Ovary (tissue), 9 donors: ENCODE measurements around the gene IRF9. TPM values are rescaled to one million over a fixed set of nuclear protein-coding genes. Genes with fewer than 3 reads are reported as not detected.

Experiments used
- DNase-seq, 5 donors: peaks; one replicate each; pipeline ENCODE4 v3.0.0-alpha.2; 2019 to 2020
- H3K27ac ChIP-seq, 2 donors: fragments of 200-600 bp; one replicate each; pipeline versions ENCODE4 v1.5.1 to v1.8.0; 2019 to 2022
- H3K27me3 ChIP-seq: fragments of 200-600 bp; one replicate; pipeline ENCODE4 v1.8.0; 2022
- H3K36me3 ChIP-seq: fragments of 200-600 bp; sonication (generic); one replicate; pipeline ENCODE4 v1.5.1; 2019
- H3K4me1 ChIP-seq: one replicate; pipeline ENCODE4 v1.8.1; 2013; ENCODE audit warnings: mild to moderate bottlenecking, moderate library complexity; ENCODE audit not compliant: insufficient read depth
- H3K4me3 ChIP-seq: fragments of 200-600 bp; sonication (generic); one replicate; pipeline ENCODE4 v1.5.1; 2017
- H3K9me3 ChIP-seq, 2 donors: fragments of 200-600 bp in 1 of 2; sonication (generic) in 1 of 2; one replicate each; pipeline versions ENCODE4 v1.5.1 to v1.8.1; 2013 to 2019; ENCODE audit warnings: mild to moderate bottlenecking in 1 of 2, moderate library complexity in 1 of 2
- EP300 ChIP-seq: sonication (generic); formaldehyde crosslinking; IDR thresholded peaks from one replicate; pipeline ENCODE4 v1.6.1; 2017; ENCODE audit warnings: antibody characterized with exemption
- POLR2A ChIP-seq: fragments of 450-650 bp; IDR thresholded peaks from one replicate; pipeline ENCODE4 v1.6.1; 2017; ENCODE audit warnings: antibody characterized with exemption, mild to moderate bottlenecking, moderate library complexity
- WGBS, 3 donors: extraction: QIAGEN DNeasy Blood & Tissue Kit in 1 of 3; methylation state at CpG; one replicate each; pipeline versions ENCODE4 v1.1.5 to v1.1.7; 2013 to 2017; 5-methylcytosine and 5-hydroxymethylcytosine counted together
- intact Hi-C, 4 donors: fragments of 100-400 bp; cut with DNase I; formaldehyde crosslinking; loops; one replicate each; pipeline versions ENCODE4 v1.11.0 to v1.15.1; 2022 to 2023
- polyA plus RNA-seq, 2 donors: library from polyadenylated mRNA; stranded (reverse); fragments of 200-250 nt in 1 of 2; fragments of 350-450 nt in 1 of 2; fragmentation: Illumina TruSeq in 1 of 2; extraction: RNeasy Lipid Tissue Mini Kit (QIAGEN cat#74804) in 1 of 2; gene quantifications; one replicate each; pipeline ENCODE4 v1.2.3, GENCODE V29; 2013 to 2014
- total RNA-seq, 7 donors: library from RNA; depleted of rRNA in 2 of 7; stranded (reverse); fragments of >200 nt in 2 of 7; fragmentation: NEBNext Ultra II Directional in 3 of 7; extraction: Animal tissue kit (Norgen Biotek cat#: 25700) in 3 of 7; gene quantifications; one replicate each; pipeline versions ENCODE4 v1.1.0 to v1.2.4, GENCODE V29; 2016 to 2023
- TF ChIP-seq, protein P1 (sequence below), 3 donors: fragments of 450-650 bp in 2 of 3; fragments of 200-600 bp in 1 of 3; IDR thresholded peaks; one replicate each; pipeline versions ENCODE4 v1.5.1 to v1.8.0; 2016 to 2022; ENCODE audit warnings: antibody characterized with exemption in 3 of 3, mild to moderate bottlenecking in 1 of 3
- donor health status: DM: no; HTN: no; CAD: no; lungs with moderate emphysema.
- donor health status: DM: no; HTN: no; CAD: no.
- donor health status: Bipolar disorder and iron deficiency.
- donor health status: DM: yes; HTN: yes; CAD: no.
- donor health status: DM: no; HTN: no; CAD: no.
- donor health status: DM: yes; HTN: yes; CAD: no.

IRF9 gene
- total and polyA plus RNA-seq, 9 donors = 31.6 to 212 (median 80.4) TPM

DNA sequence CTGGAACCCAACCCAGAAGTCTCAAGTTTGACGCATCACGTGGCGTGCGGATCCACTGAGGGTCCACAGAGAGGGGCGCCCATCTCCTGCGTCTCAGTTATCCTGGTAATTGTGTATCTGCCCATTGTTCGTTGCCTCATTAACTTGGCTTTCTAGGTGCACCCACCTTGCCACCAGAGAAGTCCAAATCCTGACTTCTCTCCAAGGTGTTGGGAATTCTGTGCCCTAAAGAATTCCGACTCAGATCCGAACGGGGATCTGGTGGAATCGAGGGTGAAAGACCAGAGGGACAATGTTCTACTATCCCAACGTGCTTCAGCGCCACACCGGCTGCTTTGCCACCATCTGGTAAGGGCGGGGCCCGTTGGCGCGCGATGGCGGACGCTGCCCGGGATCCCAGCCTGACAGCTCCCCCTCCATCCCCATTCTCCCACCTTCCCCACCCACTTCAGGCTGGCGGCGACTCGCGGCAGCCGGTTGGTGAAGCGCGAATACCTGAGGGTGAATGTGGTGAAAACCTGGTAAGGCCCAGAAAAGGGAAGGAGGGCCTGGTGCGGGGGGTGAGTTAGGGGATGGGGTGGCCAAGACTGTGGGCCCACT lies 11.3 kb downstream of the IRF9 start:
- Histone ChIP-seq H3K27me3 (no peaks in the 10 kb centered on the region), H3K4me1 (peaks cover 8% of the 10 kb centered on the region), H3K36me3 (no peaks in the 10 kb centered on the region), H3K27ac (no peak overlapping the region), H3K9me3 (no peaks in the 10 kb centered on the region), H3K4me3 (peak overlapping the region; percentile 17)
- intact Hi-C loops = no loop called here
- TF ChIP-seq POLR2A = no peak
- TF ChIP-seq EP300 = no peak
- TF ChIP-seq, protein P1, sequence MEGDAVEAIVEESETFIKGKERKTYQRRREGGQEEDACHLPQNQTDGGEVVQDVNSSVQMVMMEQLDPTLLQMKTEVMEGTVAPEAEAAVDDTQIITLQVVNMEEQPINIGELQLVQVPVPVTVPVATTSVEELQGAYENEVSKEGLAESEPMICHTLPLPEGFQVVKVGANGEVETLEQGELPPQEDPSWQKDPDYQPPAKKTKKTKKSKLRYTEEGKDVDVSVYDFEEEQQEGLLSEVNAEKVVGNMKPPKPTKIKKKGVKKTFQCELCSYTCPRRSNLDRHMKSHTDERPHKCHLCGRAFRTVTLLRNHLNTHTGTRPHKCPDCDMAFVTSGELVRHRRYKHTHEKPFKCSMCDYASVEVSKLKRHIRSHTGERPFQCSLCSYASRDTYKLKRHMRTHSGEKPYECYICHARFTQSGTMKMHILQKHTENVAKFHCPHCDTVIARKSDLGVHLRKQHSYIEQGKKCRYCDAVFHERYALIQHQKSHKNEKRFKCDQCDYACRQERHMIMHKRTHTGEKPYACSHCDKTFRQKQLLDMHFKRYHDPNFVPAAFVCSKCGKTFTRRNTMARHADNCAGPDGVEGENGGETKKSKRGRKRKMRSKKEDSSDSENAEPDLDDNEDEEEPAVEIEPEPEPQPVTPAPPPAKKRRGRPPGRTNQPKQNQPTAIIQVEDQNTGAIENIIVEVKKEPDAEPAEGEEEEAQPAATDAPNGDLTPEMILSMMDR (IDR thresholded peaks at IDR 0.05) = no peak
- 21 to 39% (median 24%) methylated on average over 29 to 30 of the region's 30 CpGs for WGBS, 3 donors
- DNase-seq = no peak

DNA sequence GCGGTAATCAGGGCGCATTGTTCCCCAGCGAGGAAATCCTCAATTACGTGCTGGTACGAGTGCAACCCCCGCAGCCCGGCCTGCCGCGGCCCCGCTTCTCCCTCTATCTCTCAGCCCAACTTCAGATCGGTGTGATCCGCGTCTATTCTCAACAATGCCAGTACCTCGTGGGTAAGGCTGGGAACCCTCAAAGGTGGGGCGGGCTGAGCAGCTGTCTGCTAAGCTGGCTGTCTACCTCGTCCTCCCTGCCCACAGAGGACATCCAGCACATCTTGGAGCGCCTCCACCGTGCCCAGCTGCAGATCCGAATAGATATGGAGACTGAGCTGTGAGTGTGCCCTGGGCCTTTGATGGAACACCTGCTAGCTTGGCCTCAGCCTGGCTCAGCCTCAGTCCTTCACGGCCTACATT lies 11.8 kb downstream of the IRF9 start:
- intact Hi-C loops = no loop called here
- Histone ChIP-seq H3K27ac (no peak overlapping the region), H3K9me3 (no peaks in the 10 kb centered on the region), H3K4me3 (no peak overlapping the region), H3K27me3 (no peaks in the 10 kb centered on the region), H3K4me1 (peaks cover 8% of the 10 kb centered on the region), H3K36me3 (no peaks in the 10 kb centered on the region)
- TF ChIP-seq POLR2A (no peak), EP300 (no peak)
- no peak for DNase-seq
- WGBS, 3 donors = 53 to 65% (median 55%) methylated on average over 20 of the region's 20 CpGs

DNA sequence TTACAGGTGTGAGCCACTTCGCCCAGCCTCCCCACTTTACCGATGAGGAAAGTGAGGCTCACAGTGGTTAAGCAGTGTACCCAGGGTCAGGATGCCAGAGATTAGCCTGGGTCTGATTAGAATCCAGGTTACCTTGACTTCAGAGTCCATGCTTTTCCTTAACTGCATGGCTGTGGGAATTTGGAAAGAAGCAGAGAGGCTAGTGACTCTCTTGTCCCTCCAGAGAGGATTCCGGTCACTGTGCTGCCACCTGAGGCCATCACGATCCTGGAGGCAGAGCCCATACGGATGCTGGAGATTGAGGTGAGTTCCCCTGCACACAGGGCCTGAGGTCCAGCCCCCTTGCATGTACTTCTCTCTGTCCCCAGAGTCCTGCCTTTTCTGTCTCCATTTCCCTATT lies 15.5 kb downstream of the IRF9 start:
- H3K4me1 ChIP-seq = peaks cover 5% of the 10 kb centered on the region
- no peaks in the 10 kb centered on the region for H3K27me3 ChIP-seq
- H3K4me3 ChIP-seq = no peak overlapping the region
- H3K9me3 ChIP-seq = no peaks in the 10 kb centered on the region
- no peaks in the 10 kb centered on the region for H3K36me3 ChIP-seq
- DNase-seq = no peak
- TF ChIP-seq, protein P1 (IDR thresholded peaks at IDR 0.05) = no peak
- TF ChIP-seq EP300 = no peak
- no peak for TF ChIP-seq POLR2A
- intact Hi-C loops = no loop called here
- H3K27ac ChIP-seq = no peak overlapping the region
- WGBS, 3 donors = 90 to 95% (median 94%) methylated on average over 5 of the region's 5 CpGs

DNA sequence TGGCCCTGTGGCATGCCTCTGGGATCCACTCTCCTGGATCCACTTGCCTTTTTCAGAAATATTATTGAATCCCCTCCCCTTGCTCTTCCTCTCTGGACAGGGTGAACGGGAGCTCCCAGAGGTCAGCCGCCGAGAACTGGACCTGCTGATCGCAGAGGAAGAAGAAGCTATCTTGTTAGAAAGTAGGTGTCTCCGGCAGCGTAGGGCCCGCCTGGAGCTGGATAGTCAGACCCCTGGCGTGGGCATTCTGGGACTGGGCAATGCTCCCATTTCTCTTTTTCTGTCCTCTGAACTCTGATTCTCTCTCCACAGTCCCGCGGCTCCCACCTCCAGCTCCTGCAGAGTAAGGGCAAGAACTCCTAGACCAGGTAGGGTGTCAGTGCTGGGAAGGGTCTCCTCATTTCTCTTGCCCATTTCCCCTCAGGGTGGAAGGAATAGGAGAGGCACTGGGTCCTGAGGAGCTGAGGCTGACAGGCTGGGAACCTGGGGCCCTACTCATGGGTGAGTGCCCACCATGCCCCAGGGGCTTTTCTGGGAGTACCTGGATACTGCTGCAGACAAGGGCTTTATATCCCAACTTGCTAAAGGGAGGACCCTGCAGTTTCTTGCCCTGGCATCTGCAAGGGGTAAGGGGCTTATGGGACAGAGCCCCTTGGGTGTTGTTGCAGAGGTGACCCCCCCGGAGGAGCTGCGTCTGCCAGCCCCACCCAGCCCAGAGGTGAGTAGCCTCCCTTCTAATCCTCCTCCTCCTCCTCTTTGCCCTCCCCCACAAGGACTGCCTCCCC lies 16.2 kb downstream of the IRF9 start:
- no peaks in the 10 kb centered on the region for H3K27me3 ChIP-seq
- TF ChIP-seq EP300 = no peak
- no peak for TF ChIP-seq POLR2A
- peaks cover 2% of the 10 kb centered on the region for H3K4me1 ChIP-seq
- H3K36me3 ChIP-seq = no peaks in the 10 kb centered on the region
- H3K9me3 ChIP-seq = no peaks in the 10 kb centered on the region
- no peak overlapping the region for H3K4me3 ChIP-seq
- intact Hi-C loops = no loop called here
- WGBS, 3 donors = 76 to 81% (median 78%) methylated on average over 12 of the region's 12 CpGs
- no peak for DNase-seq
- H3K27ac ChIP-seq = no peak overlapping the region

DNA sequence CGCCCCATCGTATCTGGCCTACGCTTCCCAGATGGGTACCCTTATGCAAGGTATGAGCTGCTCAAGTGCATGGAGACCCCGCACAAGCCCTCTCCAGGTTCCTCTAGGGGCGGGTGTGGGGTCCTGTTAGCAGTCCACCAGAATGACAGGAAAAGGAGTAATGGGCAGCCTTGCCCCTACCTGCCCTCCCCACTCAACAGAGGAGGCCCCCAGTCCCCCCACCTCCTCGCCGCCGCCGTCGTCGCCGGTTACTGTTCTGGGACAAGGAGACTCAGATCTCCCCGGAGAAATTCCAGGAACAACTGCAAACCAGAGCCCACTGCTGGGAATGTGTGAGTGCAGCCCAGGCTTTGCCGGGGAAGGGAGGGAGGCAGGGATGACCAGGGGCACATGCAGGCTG lies 16.8 kb downstream of the IRF9 start:
- Histone ChIP-seq H3K4me3 (no peak overlapping the region), H3K36me3 (no peaks in the 10 kb centered on the region), H3K9me3 (no peaks in the 10 kb centered on the region), H3K27ac (no peak overlapping the region), H3K27me3 (no peaks in the 10 kb centered on the region), H3K4me1 (no peaks in the 10 kb centered on the region)
- no peak for DNase-seq
- intact Hi-C loops = no loop called here
- WGBS, 3 donors = 80 to 84% (median 83%) methylated on average over 14 of the region's 14 CpGs
- TF ChIP-seq, protein P1 (IDR thresholded peaks at IDR 0.05) = no peak
- TF ChIP-seq EP300 (no peak), POLR2A (no peak)
